HG03460 (cell line): ENCODE measurements around the gene SSH2.
"Not testable (repeated sequence)": the region's sequence is repeated elsewhere in the genome, so short reads cannot be mapped to it uniquely, and the experiment has no call there.

Experiments used
- ATAC-seq: cut with Tn5 transposase; IDR thresholded peaks from one replicate; pipeline ENCODE4 v1.9.1; 2021; ENCODE audit not compliant: unreplicated experiment

SSH2 gene

DNA sequence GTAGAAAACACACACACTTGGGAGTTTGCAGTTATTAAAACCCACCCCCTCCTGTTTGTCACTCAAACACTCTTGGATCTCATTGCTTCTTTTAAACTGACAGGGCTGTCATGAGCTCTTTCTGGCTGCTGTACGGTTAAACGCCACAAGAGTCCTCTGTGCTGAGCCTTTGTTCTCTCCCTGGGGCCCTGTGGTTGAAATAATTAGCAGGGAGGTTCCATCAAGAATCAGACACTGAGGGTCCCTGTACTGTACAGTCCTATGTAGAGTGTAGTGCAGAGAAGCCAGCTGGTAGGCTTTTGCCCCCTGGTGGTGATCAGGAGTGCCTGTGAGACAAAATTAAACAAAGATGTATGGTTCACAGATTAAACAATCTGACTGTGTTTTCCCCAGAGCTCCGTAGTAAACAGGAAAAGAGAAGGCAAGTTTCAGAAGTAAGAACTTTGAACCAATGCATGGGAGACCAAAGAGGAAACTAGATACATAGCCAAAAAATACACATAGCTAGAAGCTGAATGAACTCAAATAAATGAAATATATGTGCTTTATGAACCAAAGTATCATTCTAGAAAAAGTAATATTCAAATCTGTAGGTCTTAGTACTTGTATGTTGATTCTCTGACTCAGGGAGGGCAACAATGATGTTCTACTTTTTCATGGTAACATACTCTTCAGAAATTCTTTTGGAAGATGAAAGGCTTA is 1.4 kb upstream of the SSH2 start:
- peak; percentile 70 for ATAC-seq

DNA sequence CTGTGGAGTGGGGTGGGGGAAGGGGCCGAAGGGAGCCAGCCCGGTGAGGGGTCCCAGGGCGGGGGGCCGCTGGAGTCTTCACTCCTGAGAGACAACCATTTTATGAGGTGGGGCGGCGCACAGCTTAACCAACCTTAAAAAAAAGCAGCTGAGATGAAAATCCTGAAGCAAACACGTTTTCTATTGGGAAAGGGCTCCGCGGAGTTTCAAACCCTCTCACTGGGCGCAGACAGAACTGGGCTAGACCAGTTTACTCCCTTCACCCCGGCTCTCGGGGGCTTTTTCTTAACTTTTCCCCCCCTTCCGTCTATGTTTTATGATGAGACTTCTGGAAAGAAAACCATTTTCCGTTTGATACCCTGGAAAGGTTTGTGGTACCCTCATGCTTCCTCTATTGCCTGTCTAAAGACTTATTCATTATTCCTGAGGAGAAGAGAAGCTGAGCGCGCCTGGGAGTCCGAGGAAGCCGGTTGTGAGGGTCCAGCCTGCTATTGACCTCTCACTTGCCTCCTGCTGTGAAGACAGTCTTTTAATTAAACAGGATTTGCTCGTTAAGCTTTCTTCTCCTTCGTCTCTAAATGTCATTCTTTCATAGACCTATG is 482 bp upstream of the SSH2 start:
- no peak for ATAC-seq

DNA sequence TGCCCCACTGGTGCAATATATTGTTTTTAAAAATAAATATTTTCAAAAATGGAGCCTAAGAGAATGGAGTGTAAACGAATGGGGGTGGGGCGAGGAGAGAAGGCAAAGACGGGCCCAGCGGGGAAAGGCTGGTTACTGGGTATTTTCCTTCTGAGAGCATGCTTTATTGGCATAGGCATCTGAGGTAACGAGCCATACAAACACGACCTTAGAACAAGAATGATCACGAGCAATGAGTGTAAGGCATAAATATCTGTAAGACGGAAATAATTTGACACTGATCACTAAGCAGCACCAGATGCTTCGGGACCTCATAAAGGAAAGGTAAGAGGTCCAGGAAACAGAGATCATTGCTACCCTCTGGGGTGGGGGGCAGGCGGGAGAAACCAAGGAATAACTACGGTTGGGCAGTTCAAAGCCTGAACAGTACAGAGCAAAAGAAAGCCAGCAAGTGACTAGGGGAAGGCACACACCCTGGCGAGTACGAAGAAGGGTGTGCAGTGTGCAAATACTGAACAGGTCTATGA is 959 bp downstream of the SSH2 start:
- no peak for ATAC-seq

DNA sequence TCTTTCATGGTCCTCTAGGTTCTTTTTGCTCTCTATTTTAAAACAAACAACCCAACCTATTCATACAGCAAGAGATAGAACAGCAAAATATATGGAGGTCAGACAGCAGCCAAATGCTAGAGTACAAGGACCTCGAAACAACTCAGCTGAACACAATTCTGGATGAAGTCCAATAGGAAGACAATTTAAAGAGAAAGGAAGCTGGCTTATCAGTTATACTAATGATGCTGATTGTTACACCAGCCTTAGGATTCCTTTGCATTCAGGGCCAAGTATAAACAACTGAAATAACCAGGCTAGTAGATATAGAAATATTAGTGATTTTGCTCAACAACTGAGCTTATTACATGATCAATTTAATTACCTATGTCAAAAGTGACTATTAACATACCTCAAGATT is 2.5 kb downstream of the SSH2 start:
- ATAC-seq, result no peak

DNA sequence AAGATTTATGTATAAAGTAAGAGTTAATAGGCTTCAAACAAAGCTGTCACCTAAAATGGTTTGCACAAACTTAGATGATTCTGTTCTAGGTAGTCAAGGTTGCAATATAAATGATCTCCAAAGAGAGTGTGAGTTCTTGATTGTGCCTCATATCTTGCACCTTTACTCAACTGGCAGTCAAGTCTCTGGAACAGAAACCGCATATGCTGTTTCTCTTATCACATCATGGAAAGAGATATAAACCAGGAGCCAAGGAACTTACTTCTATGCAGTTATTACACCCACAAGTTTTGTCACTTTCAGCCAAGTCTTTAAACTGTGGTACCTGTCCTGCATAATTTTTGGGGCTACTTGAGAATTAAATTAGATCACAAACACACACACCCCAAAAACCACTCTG is 5.2 kb downstream of the SSH2 start:
- no peak for ATAC-seq

DNA sequence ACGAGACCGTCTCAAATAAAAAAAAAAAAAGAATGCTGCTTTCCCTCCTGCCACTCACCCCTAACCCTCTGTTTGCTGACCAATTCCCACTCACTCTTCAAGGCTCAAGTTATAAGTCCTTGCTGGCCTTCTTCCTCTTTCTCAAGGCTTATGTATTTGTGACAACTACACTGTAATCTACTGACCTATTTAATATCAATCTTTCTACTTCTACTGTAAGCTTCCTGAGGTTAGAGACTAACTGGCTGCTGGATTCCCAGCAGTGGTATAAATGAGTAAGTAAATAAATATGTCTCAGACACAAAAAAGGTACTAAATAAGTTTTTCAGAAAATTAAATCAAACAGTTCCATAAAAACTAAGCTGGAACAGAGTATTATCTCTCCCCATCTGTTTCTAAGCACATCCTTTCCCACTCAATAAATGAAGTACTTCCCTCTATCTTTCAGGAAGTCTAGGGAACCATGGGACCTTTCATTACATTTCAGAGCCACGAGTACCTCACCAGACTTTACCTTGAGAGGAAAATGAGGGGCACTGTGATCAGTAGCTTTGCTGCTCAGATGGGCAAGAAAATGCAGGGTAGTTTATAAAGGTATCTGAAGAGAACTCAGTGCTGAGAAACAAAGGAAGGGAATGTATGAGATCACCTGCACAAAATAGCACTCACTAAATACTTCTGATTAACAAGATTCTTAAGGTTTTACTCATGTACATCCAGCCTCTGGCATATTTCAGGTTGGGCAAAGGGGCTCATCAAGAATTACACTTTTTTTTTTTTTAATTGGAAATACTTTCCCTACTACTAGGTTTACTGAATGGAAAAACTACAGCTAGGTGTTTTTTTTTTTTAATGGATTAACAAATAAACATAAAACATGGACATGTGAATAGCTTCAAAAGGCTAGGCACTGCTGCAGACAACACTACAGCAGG is 10.8 kb downstream of the SSH2 start:
- no peak for ATAC-seq

DNA sequence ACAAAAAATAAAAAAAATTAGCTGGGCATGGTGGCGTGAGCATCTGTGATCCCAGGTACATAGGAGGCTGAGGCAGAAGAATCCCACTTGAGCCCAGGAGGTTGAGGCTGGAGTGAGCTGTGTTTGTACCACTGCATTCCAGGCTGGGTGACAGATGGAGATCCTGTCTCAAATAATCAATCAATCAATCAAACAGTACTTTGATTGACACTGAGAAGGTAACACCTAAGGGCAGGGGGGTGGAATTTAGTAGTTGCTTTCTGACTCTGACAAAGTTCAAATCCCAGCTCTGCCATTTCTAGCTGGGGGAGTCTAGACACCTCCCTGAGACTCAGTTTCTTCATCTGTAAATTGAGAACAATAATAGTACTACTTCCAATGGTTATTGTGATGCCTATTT is 12.0 kb downstream of the SSH2 start:
- no peak for ATAC-seq

DNA sequence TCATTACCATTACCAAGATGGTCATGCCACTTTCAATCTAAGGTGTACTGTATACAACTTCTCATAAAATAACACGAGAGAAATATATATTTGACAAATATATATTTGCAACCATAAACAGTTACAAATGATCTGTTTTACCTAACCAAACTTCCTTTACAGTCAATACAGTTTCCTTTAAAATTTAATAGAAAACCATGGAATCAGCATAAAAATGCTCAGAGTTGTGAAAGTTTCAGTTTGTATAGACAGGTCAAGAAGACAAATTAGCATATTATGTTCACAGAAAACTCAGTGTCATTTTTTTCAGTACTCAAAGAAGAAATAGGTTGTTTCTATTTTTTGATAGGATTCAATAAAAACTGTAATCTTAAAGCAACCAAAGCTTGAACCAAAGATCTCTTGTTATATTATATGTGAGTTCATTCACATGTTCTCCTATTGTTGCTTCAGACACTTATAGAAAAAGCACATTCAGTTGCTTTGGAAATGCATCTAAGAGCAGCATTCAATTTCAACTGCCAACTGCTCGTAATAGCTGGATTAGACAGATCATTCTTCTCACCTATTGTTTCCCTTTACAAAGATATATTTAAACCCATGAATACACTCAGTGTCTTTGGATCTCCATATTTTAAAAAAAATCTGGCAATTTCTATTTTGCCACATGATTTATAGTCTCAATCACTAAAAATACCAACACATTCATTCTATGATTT is 15.1 kb downstream of the SSH2 start:
- ATAC-seq, result no peak

DNA sequence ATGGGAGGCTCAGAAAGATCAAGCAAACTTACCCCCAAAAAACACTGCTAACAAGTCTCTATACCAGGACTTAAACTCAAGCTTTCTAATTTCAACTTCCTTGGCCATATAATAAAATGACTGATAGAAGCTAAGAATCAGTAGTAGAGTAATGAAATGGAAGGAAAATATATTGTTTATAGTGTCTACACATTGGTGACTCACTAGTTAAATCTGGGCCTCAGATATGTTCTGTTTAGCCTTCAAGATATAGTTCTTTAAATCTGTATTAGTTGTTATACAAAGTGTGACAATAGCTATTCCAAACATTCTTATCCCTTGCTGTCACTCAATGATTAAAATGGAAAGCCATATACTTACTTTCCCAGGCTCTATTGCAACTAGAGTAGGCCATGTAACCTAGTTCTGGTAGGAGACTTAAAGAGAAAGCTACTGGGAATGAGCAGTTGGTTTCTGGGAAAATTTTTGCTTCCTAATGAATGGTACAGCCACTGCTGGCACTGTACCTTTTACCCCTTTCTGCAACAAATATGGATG is 18.3 kb downstream of the SSH2 start:
- no peak for ATAC-seq

DNA sequence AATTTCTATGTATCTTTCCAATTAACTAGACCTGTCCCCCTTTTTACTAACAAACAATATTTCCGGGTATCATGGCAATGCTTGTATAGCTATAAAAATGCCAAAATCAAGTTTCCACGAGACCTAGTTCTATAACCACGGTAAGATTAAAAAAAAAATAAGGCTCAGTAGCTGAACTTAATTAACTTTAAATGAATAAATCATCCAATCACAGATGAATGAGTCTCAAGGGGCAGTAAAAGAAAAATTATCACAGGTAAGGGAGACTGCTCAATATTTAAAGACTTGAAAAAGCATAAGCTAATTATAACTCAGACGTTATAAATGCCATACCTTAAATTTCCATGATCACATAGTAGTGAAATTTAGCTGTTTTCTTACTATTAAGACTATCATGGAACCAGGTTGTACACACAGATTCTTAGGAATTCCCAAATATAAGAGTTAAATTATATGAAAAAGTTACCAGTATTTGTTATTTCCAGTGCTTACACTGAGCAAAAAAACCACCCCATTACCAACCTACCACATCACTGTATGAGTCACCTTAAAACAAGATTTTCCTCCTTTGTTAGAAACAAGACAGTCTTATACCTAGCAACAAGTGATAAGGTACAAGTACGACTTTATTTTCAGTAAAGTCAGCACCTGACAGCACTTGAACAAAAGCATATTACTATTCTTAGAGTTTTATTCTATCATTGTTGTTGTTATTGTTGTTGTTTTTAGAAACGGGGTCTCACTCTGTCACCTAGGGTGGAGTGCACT is 20.6 kb downstream of the SSH2 start:
- no peak for ATAC-seq

DNA sequence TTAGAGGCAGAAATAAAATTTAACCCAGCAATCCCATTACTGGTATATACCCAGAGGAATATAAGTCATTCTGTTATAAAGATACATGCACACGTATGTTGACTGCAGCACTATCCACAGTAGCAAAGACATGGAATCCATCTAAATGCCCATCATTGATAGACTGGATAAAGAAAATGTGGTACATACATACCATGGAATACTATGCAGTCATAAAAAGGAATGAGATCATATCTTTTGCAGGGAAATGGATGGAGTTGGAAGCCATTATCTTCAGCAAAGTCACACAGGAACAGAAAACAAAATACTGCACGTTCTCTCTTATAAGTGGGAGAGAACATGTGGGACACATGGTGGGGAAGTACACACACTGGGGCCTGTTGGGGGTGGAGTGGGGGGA is 23.1 kb downstream of the SSH2 start:
- ATAC-seq, result no peak

DNA sequence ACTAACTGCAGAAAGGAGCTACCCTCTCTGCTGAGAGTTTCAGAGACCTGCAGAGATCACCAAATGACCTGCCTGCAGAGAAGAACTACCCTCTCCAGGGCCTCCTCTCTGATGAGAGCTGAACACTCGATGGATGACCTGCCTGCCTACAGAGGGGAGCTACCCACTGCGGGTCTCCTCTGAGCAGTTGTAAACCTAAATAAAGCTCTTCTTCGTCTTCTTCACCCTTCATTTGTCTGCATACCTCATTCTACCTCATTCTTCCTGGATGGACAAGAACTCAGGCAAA is 24.2 kb downstream of the SSH2 start:
- no peak for ATAC-seq

DNA sequence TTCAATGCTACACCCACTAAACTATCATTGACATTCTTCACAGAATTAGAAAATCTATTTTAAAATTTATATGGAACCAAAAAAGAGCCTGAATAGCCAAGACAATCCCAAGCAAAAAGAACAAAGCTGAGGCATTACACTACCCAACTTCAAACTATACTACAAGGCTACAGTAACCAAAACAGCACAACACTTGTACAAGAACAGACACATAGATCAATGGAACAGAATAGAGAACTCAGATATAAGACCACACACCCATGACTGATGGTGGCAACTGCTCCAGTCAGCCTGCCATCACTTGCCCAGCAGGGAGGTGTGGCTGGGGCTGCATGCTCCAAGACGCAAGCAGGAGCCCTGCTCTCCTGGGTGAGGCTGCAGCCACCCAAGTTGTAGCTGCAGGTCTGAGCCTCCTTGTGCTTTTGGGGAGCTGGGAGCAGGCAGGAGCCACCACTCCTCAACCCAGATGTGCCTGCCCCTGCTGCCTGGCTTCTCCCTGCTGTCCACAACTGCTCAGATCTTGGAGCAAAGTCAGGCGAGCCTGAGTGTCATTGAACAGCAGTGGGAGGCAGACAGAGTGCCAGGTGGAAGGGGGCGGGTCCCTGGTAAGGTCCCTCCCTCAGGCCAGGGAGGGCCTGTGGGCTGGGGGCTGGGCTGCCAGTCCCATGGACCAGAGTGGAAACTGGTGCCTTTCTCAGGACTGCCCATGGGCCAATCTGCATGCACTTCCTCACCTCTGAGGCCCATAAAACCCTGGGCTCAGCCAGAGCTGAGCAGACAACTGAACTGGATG is 24.7 kb downstream of the SSH2 start:
- ATAC-seq, result no peak

DNA sequence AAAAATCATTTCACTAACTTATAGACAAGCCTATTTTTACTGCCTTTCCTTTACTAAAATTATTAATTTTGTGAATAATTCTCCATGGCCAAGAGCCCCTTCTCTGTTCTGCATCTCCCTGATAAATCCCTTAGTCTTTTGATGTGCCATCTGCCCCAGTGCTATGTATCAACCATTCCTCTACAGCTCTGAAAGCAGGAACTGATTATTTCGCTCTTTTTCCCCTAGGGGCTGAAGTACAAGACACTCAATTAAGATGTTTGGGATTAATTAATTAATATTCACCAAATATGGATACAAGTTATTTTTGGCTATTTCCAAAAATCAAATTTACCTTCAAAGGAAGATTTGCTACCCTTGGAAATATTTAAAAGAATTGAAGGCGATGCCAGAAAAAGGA is 26.6 kb downstream of the SSH2 start:
- ATAC-seq, result no peak

DNA sequence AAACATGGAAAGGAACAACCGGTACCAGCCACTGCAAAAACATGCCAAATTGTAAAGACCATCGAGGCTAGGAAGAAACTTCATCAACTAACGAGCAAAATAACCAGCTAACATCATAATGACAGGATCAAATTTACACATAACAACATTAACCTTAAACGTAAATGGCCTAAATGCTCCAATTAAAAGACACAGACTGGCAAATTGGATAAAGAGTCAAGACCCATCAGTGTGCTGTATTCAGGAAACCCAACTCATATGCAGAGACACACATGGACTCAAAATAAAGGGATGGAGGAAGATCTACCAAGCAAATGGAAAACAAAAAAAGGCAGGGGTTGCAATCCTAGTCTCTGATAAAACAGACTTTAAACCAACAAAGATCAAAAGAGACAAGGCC is 32.9 kb downstream of the SSH2 start:
- ATAC-seq, result not testable (repeated sequence)

DNA sequence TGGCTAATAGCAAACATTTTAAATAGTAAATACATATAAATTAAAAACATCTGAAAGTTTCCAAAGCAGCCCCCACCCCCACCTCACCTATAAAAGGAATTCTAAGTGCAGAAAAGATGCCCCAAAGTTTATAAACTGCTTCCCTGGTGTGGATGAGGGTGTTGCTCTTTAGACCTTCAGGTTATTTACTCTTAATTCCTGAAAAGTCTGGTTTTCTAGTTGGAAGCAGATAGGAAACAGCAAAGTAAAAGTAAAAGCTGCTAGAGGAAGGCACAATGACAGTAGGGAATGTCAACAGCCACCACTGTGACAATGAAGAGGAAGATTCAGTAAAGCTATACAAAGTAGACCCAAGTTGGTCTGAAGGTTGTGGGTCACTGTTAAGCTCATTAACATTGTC is 37.8 kb downstream of the SSH2 start:
- no peak for ATAC-seq

DNA sequence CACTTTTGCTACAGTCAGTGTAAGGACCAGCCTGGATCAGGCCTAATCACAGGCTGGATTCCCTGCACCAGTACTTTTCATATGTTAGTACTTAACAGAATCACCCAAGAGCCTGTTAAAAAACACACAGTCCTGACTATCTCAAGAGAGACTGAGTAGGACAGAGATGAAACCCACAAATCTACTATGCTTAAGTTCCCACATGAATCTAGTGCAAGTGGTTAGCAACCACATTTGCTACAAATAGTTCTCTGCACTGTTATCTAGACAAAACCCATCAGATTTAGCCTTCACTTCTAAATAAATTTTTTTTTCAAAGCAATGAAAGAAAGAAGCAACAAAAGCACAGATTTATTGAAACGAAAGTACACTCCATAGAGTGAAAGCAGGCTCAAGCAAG is 38.9 kb downstream of the SSH2 start:
- no peak for ATAC-seq

DNA sequence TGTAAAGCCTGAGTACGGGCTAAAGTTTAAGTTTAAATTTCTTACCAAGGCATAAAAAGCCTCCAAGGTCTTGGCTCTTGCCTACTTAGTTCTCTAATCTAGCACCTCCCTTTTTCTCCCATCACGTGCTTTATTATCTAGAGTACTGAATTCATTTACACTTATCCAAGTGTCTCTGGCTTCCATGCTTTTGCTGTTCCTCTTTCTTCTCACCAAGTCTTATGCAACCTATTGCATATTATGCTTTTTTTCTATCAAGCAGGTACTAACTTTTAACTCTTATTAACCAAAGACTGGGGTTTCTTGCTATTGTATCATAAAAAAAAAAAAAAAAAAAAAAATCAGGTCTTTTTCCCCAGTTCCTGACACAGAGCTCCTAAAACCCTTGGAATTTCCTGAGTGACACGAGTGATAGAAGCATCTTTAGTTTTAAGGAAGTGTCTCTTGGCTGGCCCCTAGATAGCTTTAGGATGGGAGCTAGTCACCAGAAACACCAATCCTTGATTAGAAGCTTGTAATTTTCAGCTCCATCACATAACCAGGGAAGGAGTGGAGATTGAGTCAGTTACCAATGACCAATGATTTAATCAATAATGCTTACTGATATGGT is 44.9 kb downstream of the SSH2 start:
- ATAC-seq, result no peak

DNA sequence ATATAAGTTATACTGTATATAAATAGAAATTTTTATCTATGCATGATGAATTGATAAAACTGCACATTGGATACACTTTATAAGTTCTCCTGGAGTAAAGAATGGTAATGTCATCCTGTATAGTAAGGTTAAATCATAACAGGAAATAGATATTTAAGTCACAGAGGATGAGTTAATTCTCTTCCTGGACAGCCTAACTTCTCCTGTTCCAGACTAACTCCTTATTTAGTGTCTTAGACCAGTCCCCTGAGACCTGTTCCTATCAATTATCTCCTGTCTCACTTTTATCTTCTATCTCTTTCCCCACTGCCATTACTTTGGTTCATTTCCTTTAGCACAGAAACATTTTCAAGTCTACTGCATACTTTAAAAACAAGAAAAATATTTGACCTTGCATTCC is 46.5 kb downstream of the SSH2 start:
- no peak for ATAC-seq
